Subcutaneous adipose tissue (tissue), 4 donors: Measurements from ENCODE around the gene TRIM42. TPM values are rescaled to one million over a fixed set of nuclear protein-coding genes. Genes with fewer than 3 reads are reported as not detected.

Experiments
- total RNA-seq, 4 donors: library from RNA; depleted of rRNA; stranded (reverse); fragments of >200 nt; gene quantifications; one replicate each; pipeline ENCODE4 v1.1.0, GENCODE V29; 2016
- TF ChIP-seq, protein P1 (sequence below): fragments of 450-650 bp; IDR thresholded peaks from one replicate; pipeline ENCODE4 v1.5.1; 2016; ENCODE audit warnings: low read depth, mild to moderate bottlenecking, control low read depth, antibody characterized with exemption, moderate library complexity

The TRIM42 gene
- total RNA-seq, 4 donors from 2014 or later: not detected

- TF ChIP-seq, protein P1, sequence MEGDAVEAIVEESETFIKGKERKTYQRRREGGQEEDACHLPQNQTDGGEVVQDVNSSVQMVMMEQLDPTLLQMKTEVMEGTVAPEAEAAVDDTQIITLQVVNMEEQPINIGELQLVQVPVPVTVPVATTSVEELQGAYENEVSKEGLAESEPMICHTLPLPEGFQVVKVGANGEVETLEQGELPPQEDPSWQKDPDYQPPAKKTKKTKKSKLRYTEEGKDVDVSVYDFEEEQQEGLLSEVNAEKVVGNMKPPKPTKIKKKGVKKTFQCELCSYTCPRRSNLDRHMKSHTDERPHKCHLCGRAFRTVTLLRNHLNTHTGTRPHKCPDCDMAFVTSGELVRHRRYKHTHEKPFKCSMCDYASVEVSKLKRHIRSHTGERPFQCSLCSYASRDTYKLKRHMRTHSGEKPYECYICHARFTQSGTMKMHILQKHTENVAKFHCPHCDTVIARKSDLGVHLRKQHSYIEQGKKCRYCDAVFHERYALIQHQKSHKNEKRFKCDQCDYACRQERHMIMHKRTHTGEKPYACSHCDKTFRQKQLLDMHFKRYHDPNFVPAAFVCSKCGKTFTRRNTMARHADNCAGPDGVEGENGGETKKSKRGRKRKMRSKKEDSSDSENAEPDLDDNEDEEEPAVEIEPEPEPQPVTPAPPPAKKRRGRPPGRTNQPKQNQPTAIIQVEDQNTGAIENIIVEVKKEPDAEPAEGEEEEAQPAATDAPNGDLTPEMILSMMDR: no peak
Measured at GRCh38 chr3:140709751-140710150, 31.9 kb downstream of the TRIM42 start.

GRCh38 chr3:140710711-140711389 is 33.0 kb downstream of the TRIM42 start:
- TF ChIP-seq, protein P1: no peak

DNA sequence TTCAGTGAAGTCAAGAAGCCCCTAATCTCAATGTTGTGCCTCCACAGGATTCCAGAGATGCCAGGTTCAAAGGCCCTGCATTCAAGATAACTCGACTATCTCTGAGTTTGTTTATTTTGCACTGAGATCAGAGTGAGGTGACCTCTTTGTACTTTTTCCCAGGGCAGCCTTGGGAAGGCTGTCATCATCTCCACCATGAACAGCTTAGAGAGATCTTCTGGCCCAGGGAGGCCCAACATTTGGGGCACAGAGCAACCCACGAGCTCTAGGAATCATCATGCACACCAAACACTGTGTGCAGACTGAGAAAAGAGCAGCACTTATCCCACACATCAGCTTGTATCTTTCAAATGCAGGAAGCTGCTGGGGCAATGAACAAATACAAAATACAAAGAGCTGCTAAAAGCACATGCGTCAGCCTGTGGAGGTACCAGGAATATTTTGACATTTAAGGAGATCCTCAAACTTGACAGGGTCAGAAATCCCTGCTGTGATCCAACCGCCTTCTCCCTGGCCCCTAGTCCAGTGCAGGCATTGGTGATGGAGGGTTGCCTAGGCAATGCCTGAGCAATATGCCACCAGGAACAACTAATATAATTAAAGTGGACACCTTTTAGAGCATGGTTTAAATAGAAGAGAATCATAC is 33.6 kb downstream of the TRIM42 start:
- TF ChIP-seq, protein P1: no peak

- TF ChIP-seq, protein P1: no peak
Measured at GRCh38 chr3:140712301-140712700, 34.4 kb downstream of the TRIM42 start.

DNA sequence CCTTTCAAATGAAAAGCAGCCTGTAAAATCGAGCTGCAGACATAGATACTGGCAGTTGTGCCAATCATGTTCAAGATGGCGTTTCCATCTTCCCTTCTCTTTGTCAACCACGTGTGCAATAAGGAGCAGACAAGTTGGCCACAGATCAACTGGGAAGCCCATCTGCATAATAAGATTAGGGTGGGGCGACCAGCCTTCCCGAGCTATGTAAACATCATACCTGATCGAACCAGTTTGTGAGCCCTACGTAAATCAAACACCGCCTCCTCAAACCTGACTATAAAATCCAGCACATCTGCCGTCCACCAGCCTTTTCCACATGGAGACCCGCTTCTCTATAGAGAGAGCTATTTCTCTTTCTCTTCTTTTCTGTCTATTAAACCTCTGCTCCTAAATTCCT is 37.2 kb downstream of the TRIM42 start:
- TF ChIP-seq, protein P1: no peak

DNA sequence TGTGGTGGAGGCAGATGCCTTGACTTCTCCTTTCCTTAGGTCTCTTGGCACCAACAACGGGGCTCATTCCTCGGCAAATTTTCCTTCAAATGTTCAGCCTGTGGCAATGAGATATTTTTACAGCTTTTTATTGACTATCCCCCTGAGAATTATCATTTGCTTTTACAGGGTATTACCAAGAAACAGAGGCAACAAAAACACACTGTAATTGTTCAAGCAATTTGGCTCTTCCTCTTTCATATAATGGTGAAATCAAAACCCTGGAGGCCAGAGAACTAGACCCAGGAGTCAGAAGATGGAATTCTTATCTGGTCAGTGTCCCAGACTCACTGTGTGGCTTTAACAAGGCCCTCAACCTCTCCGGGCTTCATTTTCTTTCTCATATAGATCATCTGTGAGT is 40.1 kb downstream of the TRIM42 start:
- TF ChIP-seq, protein P1: no peak

GRCh38 chr3:140719841-140720614 is 42.2 kb downstream of the TRIM42 start:
- TF ChIP-seq, protein P1: no peak
